ENCODE measurements around the gene ARRB2. TPM values are rescaled to one million over a fixed set of nuclear protein-coding genes. Genes with fewer than 3 reads are reported as not detected.

Gene ARRB2
- total RNA-seq, 1 donor from 2014 or later = 5.8 TPM

DNA sequence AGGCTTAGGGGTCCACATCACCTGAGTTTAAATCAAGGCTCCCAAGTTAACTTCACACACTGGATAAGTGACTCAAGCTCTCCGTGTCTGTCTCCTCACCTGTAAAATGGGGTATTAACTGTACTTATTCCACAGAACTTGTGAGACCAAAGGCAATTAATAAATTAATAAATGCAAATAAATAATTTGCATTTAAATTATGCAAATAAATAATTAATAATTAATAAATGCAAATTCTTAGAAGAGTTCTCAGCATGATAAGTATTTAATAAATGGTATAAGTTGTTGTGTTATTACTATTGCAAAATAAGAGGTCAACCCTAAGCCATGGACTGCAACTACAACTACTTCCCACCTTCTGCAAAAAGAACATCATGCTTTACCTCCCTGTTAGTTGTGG, 43.0 kb downstream of the ARRB2 start:
- TF ChIP-seq, protein P1, sequence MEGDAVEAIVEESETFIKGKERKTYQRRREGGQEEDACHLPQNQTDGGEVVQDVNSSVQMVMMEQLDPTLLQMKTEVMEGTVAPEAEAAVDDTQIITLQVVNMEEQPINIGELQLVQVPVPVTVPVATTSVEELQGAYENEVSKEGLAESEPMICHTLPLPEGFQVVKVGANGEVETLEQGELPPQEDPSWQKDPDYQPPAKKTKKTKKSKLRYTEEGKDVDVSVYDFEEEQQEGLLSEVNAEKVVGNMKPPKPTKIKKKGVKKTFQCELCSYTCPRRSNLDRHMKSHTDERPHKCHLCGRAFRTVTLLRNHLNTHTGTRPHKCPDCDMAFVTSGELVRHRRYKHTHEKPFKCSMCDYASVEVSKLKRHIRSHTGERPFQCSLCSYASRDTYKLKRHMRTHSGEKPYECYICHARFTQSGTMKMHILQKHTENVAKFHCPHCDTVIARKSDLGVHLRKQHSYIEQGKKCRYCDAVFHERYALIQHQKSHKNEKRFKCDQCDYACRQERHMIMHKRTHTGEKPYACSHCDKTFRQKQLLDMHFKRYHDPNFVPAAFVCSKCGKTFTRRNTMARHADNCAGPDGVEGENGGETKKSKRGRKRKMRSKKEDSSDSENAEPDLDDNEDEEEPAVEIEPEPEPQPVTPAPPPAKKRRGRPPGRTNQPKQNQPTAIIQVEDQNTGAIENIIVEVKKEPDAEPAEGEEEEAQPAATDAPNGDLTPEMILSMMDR (IDR thresholded peaks at IDR 0.05; ENCODE audit: insufficient read depth, low read length, poor library complexity, severe bottlenecking) = no peak
- DNase-seq (ENCODE audit: low read depth) = no peak
- Histone ChIP-seq H3K4me3 (ENCODE audit: low read depth, low read length) (no peak overlapping the region), H3K27me3 (ENCODE audit: control insufficient read depth, insufficient read depth, low read length) (peaks cover 16% of the 10 kb centered on the region), H3K36me3 (ENCODE audit: control insufficient read depth, insufficient read depth, low read length) (no peaks in the 10 kb centered on the region)

DNA sequence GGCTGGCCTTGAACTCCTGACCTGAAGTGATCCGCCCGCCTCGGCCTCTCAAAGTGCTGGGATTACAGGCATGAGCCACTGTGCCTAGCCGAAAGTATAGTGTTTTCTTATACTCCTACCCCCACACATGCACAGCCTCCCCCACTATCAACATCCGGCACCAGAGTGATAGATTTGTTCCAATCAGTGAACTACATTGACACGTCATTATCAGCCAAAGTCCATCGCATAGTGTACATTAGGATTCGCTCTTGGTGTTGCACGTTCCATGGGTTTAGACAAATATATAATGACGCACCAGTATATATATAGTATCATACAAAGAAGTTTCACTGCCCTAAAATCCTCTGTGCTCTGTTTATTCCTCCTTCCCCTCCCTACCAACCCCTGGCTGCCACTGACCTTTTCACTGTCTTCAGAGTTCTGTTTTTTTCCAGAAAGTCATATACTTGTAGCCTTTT, 49.4 kb downstream of the ARRB2 start:
- Histone ChIP-seq H3K4me3 (ENCODE audit: low read depth, low read length) (no peak overlapping the region), H3K36me3 (ENCODE audit: control insufficient read depth, insufficient read depth, low read length) (no peaks in the 10 kb centered on the region), H3K27me3 (ENCODE audit: control insufficient read depth, insufficient read depth, low read length) (no peaks in the 10 kb centered on the region)
- no peak for DNase-seq (ENCODE audit: low read depth)
- TF ChIP-seq, protein P1 (IDR thresholded peaks at IDR 0.05; ENCODE audit: insufficient read depth, low read length, poor library complexity, severe bottlenecking) = no peak

DNA sequence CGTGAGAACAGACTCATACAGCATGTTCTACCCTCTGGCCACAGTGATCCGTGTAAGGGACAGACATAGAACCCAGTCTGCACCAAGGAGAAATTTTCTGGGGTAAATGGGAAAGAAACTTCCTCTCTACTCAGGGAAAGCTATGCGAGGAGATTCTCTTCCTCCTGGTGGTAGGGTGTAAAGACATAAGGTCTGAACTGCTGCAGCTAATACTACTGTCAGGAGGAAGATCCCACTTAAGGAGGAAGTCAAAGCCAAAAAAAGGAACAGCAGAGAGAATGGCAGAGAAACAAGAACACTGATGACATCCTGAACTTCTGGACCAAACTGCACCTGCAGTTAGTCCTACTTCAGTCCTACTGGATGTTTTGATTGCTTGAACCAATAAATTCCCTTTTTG, 54.2 kb downstream of the ARRB2 start:
- TF ChIP-seq, protein P1 (IDR thresholded peaks at IDR 0.05; ENCODE audit: insufficient read depth, low read length, poor library complexity, severe bottlenecking) = no peak
- no peak overlapping the region for H3K4me3 ChIP-seq (ENCODE audit: low read depth, low read length)
- H3K27me3 ChIP-seq (ENCODE audit: control insufficient read depth, insufficient read depth, low read length) = peaks cover 2% of the 10 kb centered on the region
- H3K36me3 ChIP-seq (ENCODE audit: control insufficient read depth, insufficient read depth, low read length) = no peaks in the 10 kb centered on the region
- no peak for DNase-seq (ENCODE audit: low read depth)

GRCh38 chr17:4766201-4766600, 55.8 kb downstream of the ARRB2 start:
- Histone ChIP-seq H3K4me3 (ENCODE audit: low read depth, low read length) (no peak overlapping the region), H3K27me3 (ENCODE audit: control insufficient read depth, insufficient read depth, low read length) (peaks cover 2% of the 10 kb centered on the region), H3K36me3 (ENCODE audit: control insufficient read depth, insufficient read depth, low read length) (no peaks in the 10 kb centered on the region)
- no peak for DNase-seq (ENCODE audit: low read depth)
- TF ChIP-seq, protein P1 (IDR thresholded peaks at IDR 0.05; ENCODE audit: insufficient read depth, low read length, poor library complexity, severe bottlenecking) = no peak

DNA sequence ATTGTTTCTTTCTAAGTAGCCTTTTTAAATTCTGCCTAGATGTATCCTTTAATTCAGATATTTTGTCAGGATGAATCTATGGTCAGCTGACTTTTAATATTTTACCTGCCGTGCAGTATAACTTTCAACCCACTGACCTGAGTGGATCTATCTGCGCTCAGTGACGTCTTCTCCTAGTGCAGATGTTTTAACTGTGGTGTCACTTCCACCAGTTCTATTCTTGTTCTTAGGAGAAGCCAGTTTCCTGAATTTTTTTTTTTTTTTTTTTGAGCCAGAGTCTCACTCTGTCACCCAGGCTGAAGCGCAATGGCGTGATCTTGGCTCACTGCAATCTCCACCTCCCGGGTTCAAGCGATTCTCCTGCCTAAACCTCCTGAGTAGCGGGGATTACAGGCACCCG, 56.3 kb downstream of the ARRB2 start:
- Histone ChIP-seq H3K36me3 (ENCODE audit: control insufficient read depth, insufficient read depth, low read length) (no peaks in the 10 kb centered on the region), H3K27me3 (ENCODE audit: control insufficient read depth, insufficient read depth, low read length) (peaks cover 3% of the 10 kb centered on the region), H3K4me3 (ENCODE audit: low read depth, low read length) (no peak overlapping the region)
- TF ChIP-seq, protein P1 (IDR thresholded peaks at IDR 0.05; ENCODE audit: insufficient read depth, low read length, poor library complexity, severe bottlenecking) = no peak
- no peak for DNase-seq (ENCODE audit: low read depth)

DNA sequence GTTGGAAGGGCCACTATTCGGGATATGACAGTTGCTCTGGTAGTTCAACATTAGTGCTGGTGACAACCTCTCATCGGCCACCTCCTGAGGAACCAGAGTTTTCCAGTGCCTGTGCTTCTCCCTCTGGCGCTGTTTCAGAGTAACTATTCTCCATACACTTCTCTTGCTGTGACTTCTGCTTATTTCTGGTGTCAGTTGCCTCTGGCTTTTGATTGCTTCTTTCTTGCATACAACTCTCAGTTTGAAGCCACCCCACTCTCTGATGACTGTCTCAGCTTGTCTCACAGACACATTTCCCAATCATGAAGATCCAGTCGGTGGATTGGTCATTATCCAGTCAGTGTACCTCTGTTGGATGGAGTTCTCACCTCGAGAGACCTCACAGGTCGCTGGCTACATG, 57.9 kb downstream of the ARRB2 start:
- Histone ChIP-seq H3K27me3 (ENCODE audit: control insufficient read depth, insufficient read depth, low read length) (peaks cover 6% of the 10 kb centered on the region), H3K36me3 (ENCODE audit: control insufficient read depth, insufficient read depth, low read length) (no peaks in the 10 kb centered on the region), H3K4me3 (ENCODE audit: low read depth, low read length) (no peak overlapping the region)
- TF ChIP-seq, protein P1 (IDR thresholded peaks at IDR 0.05; ENCODE audit: insufficient read depth, low read length, poor library complexity, severe bottlenecking) = no peak
- DNase-seq (ENCODE audit: low read depth) = no peak
